ENCODE measurements around the gene MTO1.
"Not testable (repeated sequence)": the region's sequence is repeated elsewhere in the genome, so short reads cannot be mapped to it uniquely, and the experiment has no call there.

Gene MTO1

GRCh38 chr6:73461537-73462350 is at the start of gene MTO1:
Gene MTO1, plus strand, starts transcription at chr6:73461737. Its CDS starts 118 bp downstream, at chr6:73461855.
- peak; percentile 31 for DNase-seq

DNA sequence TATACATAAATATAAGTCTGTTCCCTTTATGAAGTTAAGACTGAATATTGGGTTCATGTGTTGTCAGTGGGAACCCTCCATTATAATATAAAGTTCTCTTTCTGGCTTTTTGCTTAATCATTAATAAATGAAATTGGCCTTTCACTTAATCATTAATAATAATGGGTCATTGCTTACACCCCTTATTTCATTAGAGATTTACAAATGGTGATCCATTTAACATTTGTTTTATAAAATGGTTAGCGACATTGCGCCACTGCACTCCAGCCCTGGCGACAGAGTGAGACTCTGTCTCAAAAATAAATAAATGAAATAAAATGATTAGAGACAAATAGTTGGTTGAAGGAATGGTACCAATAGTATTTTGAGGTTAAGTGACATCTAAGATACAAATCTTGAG is 48.4 kb upstream of the MTO1 start:
- no peak for DNase-seq

- DNase-seq: no peak
Measured at GRCh38 chr6:73418081-73418741, 43.3 kb upstream of the MTO1 start.

DNA sequence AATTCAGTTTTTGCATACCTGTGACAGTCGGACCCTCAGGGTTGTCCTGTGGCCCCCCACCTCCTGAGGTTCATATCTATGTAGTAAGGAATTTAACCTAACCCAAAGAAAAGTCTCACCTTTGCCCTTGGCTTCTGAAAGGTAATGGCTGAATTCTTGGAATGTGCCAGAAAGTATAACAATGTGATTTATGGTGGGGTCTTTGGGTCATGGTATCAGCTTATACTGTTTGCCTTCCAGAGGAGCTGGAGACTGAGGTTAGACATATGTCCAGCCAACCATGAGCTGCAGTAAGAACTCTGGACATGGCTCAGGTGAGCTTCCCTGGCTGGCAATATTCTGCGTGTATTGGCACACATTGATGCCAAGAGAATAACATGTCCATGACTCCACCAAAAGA is 40.0 kb upstream of the MTO1 start:
- no peak for DNase-seq

GRCh38 chr6:73435236-73435635 is 26.3 kb upstream of the MTO1 start:
- DNase-seq: no peak

DNA sequence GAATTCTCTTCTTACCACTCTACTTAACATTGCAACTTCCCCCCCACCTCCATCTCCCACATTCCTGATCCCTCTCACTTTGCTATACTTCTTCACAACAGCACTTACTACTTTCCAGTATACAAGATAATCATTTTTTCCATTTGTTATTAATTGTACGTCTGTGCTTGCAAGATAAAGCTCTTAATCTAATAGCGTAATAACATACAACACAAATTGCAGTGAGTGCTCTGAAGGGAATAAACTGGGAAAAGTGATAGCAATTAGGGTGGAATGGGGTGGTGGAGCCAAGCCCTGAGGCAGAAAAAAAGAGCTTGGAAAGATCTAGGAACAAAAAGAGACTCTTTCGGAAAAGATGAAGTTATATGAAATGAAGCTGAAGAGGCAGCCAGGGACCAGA is 18.0 kb upstream of the MTO1 start:
- no peak for DNase-seq

- DNase-seq: peak; percentile 47
Measured at GRCh38 chr6:73451223-73452106, 10.1 kb upstream of the MTO1 start.

GRCh38 chr6:73452107-73452461 is 9.5 kb upstream of the MTO1 start, which contains the start of gene CGAS:
Gene CGAS, minus strand, starts transcription at chr6:73452297. Its CDS starts 116 bp downstream, at chr6:73452181.
- peak; percentile 45 for DNase-seq

DNA sequence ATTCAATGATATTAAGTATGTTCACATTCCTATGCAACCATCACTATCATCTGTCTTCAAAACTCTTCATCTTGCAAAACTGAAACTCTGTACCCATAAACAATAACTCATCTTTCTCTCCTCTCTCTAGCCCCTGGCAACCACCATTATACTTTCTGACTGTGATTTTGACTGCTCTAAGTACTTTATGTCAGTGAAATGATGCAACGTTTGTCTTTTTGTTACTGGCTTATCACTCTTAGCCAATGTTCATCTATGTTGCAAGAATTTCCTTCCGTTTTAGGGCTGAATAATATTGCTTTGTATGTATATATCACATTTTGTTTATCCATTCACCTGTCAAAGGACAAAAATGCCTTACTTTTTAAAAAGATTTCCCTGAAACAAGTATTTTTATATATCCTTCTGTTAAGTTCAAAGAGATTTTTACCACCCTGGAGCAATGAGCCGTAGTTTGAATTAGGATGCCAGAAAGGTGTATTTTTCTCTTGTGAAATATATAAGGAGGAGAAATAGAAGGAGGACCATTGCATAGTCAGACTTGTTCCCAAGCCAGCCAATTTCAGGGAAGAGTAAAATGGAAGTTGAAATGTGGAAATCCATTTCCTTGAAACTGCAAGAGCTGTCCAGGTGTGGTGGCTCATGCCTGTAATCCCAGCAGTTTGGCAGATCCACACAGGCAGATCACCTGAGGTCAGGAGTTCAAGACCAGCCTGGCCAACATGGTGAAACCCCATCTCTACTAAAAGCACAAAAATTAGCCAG is 5.5 kb upstream of the MTO1 start:
- DNase-seq: no peak

GRCh38 chr6:73459474-73459873 is 2.1 kb upstream of the MTO1 start:
- not testable (repeated sequence) for DNase-seq

GRCh38 chr6:73460056-73460455 is 1.5 kb upstream of the MTO1 start:
- no peak for DNase-seq

- no peak for DNase-seq
Measured at GRCh38 chr6:73471686-73472290, 10.3 kb downstream of the MTO1 start.

DNA sequence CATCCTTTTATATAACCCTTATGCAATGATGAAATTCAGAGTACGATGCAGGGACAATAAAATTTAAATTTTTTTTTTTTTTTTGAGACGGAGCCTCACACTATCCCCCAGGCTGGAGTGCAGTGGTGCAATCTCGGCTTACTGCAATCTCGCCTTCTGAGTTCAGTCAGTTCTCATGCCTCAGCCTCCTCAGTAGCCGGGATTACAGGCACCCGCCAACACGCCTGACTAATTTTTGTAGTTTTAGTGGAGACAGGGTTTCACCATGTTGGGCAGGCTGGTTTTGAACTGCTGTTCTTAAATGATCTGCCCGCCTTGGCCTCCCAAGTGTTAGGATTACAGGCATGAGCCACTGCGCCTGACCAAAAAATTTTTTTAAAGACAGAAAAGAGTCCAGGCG is 15.2 kb downstream of the MTO1 start:
- DNase-seq: no peak

- DNase-seq: no peak
Measured at GRCh38 chr6:73477407-73477806, 15.9 kb downstream of the MTO1 start.

DNA sequence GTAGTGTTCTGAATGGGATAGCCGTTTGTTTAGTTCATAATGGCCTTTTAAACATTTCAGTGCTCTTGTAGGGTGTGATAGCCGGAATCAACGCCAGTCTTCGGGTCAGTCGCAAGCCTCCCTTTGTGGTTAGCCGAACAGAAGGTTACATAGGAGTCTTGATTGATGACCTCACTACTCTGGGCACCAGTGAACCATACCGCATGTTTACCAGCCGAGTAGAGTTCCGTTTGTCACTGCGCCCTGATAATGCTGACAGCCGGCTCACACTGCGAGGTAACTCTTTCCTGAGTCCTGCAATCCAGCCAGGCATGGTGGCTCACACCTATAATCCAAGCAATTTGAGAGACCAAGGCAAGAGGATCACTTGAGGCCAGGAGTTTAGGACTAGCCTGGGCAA is 20.4 kb downstream of the MTO1 start:
- no peak for DNase-seq

DNA sequence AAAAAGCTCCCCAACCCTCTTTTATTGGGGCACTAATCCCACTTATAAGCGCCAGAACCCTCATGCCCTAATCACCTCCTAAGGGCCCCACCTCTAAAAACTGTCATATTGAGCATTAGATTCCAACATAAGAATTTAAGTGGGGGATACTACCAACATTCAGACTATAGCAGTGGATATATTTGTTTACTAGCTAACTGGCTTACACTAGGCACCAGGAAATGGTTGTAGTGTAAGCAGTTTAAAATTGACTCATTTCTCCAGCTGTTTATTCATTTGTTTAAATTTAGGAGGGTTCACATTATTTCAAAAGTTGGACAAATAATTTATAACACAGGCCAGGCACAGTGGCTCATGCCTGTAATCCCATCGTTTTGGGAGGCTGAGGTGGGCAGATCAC is 22.9 kb downstream of the MTO1 start:
- no peak for DNase-seq

DNA sequence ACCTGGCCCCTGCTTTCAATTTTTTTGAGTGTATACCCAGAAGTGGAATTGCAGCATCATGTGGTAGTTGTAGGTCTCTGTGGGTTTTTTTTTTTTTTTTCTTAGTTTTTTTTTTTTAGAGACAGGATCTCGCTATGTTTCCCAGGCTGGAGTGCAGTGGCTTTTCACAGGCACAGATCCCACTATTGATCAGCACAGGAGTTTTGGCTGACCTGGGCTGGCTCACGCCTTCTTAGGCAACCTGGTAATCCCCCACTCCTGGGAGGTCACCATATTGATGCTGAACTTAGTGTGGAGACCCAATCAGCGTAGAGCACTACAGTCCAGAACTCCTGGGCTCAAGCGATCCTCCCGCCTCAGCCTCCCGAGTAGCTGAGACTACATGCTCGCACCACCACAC is 25.9 kb downstream of the MTO1 start:
- DNase-seq: no peak

- no peak for DNase-seq
Measured at GRCh38 chr6:73491377-73491776, 29.8 kb downstream of the MTO1 start.

DNA sequence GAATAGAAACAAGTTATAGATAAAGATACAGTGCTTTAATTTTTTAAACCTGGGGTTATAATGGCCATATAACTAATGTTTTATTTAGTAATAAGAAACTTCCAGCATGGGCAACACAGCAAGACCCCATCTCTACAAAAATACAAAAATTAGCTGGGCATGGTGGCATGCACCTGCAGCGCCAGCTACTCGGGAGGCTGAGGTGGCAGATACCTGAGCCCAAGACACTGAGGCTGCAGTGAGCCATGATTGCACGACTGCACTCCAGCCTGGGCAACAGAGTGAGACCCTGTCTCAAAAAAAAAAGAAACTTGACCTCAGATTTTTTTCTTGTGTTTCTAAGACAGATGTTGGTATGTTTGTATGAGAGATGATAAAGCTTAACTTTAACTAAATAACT is 36.4 kb downstream of the MTO1 start:
- DNase-seq: no peak

DNA sequence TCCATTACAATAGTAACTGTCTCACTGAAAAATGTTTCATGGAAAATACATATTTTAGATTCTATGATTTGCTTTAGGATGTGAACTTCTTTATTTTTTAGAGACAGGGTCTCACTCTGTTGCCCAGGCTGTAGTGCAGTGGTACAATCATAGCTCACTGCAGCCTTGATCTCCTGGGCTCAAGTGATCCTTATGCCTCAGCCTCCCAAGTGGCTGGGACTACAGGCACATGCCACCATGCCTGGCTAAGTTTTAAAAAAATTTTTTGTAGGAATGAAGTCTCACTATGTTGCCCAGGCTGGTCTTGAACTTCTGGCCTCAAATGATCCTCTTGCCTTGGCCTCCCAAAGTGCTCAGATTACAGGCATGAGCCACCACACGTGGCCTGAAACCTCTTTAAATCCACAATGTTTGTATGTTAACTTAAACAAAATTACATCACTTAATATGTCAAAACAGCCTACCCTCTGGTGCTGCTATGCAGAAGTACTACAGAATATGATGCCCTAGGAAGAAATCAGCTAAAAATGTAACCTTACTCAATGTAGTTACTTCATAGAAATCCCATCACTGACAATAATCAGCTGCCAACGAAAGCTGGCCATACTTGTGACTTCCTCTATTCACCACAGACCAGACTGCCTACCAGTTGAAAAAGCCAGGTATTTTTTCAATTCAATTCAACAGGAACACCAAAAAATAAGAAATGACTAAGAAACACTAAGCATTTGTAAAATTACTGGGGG is 41.7 kb downstream of the MTO1 start:
- DNase-seq: no peak

- no peak for DNase-seq
Measured at GRCh38 chr6:73504160-73504559, 42.6 kb downstream of the MTO1 start.

- DNase-seq: no peak
Measured at GRCh38 chr6:73505142-73505541, 43.6 kb downstream of the MTO1 start.
